ENCODE results near the gene COBLL1.

Gene COBLL1

DNA sequence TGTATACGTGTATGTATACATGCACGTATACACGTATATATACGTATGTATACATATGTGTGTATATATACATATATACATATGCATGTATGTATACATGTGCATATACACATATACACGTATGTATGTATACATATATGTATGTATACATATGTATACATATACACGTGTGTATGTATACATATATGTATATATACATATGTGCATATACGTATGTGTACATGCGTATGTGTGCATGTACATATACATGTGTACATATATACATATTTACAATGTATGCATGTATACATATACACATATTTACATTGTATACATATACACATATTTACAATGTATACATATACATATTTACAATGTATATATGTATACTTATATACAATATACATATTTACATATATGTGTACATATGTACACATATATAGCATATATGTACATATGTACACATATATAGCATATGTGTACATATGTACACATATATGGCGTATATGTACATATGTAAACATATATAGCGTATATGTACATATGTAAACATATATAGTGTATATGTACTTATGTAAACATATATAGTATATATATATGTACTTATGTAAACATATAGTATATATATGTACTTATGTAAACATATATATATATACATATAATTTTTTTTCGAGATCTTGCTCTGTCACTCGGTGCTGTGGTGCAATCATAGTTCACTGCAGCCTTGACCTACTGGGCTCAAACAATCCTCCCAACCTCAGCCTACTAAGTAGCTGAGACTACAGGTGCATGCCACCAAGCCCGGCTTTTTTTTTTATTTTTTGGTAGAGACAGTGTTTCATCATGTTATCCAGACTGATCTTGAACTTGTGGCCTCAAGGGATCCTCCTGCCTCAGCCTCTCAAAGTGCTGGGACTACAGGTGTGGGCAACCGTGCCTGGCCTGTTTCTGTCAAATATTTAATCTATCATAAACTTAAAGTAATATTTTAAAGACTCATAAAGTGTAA lies 23.2 kb downstream of the COBLL1 start:
- DNase-seq = no peak

DNA sequence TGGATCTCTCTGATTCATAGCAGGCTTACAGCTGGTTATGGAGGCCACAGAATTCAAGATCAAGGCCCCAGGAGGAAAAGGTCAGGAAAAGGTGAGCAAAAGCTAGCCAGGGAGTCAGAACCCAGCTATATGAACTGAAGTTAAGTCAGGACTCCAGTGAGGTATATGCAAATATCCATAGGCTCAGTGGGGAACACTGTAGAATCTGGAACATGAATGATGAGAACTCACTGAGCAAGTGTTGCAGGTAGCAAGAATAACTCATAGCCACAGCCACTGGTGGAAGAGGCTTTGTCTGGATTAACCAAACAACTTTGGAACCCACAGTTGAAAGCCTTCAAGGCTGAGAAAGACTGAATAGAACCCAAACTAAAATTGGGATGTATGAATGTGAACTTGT lies 24.7 kb downstream of the COBLL1 start:
- DNase-seq = no peak

DNA sequence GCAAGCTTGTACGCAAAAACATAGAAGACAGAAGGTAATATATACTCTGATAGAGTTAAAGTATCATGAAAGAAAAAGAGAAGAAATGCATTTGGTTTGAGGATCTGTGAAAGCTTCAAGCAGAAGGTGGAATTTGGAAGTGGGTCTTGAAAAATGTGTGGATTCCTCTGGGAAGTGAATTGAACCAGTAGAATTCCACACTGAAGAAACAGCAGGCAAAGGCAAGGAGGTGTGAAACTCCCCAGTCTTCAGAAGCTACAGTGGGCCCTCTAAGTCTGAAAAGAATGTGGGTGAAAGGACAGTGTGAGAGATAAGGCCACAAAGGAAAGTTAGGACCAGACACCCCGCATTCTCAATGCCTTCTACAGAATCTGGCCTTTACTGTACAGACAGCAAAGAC lies 25.6 kb downstream of the COBLL1 start:
- DNase-seq = no peak

DNA sequence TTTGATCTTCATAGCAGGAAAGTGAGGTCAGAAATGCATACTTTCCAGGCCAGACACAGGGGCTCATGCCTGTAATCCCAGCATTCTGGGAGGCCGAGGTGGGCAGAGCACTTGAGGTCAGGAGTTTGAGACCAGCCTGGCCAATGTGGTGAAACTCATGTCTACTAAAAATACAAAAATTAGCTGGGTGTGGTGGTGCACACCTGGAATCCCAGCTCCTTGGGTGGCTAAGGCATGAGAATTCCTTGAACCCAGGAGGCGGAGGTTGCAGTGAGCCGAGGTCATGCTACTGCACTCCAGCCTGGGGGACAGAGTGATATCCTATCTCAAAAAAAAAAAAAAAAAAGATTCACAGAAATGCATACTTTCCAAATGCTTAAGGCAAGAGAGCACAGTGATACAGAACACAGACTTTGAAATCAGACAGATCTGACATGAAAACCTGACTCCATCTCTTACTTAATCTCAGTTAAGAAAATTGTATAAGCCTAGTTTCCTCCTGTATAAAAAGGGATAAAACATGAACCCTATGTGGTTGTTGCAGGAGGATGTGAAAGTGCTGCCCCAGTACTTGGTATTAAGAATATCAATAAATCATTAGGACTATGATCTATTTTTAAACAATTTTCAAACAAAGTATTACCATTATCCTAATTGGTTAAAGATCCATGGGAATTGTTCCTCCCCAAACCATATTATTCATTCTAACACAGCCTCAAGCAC lies 26.4 kb downstream of the COBLL1 start:
- no peak for DNase-seq

DNA sequence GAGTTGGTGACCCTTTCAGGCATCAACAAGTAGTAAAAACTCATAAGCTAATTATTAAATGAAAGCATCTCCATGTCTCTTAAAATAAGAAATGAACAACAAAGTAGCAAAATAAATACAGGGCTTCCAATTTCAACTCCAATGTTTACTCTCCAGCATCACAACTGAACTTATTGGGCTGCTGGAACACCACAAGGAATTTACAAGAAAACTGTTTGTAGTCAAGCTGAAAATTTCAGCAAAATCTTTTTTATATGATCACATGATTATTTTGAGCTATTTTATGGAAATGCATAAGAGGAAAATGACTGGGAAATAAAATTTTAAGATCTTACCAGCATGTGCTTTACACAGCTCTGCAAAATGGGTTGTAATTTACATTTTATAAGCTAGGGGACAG lies 28.1 kb downstream of the COBLL1 start:
- DNase-seq = no peak

DNA sequence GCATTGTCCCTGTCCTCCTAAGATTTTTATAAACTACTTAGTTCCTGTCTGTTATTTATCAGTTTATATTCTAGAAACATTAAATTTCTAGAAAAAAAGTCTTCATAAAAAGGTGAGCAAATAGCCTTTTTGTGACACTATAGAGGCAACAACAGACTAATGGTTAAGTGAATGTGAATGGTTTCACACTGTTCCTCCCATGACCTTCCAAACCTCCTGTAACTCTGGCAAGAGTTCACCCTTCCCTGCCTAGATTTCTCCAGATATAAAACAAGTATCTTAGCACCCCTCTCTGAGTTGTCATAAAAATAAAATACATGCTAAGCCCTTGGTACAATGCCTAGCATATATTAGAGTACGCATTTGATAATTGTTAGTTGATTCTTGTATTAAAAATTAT lies 29.2 kb downstream of the COBLL1 start:
- DNase-seq = no peak

DNA sequence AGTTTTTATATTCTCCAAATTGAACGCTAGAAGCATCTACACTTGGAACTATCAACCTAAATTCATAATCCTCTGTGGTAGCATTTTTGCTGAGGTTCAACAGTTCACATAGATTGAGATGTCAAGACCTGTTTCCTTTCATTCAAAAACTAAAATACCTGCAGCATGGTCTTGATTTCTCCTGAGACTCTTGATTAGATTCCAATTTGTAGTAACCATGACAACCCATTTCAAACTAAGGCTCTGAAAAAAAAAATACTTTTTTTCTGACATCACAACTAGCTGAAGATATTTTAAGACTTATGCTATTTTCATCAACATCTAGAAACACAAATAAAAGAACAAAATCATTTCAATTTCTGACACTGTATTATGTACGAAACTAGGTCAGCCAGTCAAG lies 29.8 kb downstream of the COBLL1 start:
- DNase-seq = no peak

DNA sequence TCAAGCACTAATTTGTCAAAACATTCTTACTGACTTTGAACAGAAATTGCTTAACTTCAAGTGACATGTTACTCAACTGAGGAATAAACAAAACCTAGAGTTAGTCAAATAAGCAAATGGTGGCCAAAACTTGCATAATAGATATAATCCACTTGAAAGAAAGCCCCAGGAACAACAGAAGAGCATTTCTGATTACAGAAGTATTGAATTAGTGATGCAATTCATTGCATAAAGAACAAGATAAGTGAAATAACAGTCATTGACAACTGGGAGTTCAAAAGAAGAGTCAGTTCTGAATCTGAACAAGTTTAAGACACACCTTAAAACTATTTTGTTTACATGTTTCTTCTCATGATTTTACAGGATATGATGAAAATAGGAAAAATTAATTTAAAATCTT lies 30.8 kb downstream of the COBLL1 start:
- DNase-seq = no peak

DNA sequence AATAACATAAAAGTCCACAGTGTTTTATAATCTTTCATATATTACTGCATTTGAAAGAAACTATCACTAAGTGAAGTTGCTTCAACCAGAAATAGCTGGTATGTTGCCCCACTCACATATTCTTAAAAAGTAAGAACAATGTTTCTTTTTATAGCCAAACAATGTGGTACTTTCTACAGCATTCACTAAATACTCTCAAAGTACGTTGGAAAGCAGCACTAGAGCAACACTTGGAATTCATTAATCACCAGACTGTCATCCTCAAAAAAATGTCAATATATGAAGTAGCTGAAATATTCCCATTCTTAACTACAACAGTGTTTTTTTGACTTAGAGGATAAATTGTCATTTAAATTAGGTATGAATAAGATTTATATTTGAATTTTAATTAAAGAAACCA lies 32.8 kb downstream of the COBLL1 start:
- no peak for DNase-seq

DNA sequence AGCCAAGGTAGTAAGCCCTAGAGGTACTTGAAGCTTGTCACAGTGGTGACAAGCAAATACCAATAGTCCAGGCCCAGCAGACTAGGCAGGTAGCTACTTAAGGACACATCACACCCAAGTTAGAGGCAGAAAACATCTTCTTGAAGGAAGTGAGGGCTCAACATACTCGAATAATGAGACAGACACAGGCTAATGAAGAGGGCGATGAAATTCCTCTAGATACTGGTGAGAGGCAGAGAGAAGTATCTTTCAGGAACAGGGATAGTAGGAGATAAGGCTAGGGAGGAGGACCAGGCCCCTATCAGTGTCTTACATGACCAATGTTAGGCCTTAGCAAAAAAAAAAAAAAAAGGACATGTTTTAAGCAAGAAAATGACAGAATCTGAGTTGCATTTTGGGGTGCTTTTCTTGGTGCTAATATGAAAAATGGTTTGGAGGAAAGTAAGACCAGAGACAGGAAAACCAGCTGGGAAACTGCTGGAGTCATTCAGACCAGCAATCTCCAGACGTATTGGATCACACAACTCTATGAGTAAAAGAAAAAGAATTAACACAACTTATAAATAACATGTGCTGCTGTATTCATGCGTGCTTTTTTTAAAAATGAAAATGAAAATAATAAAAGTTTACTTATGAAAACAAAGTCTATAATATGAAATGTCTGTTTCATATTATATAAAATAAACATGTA lies 37.7 kb downstream of the COBLL1 start:
- no peak for DNase-seq

DNA sequence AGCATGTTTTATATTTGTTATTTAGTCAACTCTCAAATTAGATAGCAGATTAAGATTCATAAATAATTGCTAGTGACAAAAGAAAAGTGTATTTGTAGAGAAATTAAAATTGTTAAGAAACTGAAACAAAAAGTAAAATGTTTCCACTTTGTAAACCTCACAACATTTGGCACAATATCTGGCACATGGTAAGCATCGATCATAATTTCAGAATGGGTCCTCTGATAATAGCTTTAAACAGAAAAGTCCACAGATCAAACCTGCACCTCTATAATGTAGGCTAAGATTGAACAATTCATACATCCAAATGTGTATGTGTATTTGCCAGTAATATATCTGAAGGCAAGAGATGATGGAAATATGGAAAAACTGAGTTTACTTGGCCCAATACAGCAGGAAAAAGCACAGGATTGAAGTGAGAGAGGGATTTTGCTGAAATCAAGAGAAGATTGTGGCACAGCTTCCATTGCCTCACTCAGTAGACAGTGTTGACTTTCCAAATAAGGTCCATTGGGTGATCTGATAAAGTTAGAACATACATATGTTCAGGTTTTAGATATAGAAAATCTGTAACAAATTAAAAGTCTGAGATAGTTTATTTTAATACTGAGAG lies 39.4 kb downstream of the COBLL1 start:
- no peak for DNase-seq

DNA sequence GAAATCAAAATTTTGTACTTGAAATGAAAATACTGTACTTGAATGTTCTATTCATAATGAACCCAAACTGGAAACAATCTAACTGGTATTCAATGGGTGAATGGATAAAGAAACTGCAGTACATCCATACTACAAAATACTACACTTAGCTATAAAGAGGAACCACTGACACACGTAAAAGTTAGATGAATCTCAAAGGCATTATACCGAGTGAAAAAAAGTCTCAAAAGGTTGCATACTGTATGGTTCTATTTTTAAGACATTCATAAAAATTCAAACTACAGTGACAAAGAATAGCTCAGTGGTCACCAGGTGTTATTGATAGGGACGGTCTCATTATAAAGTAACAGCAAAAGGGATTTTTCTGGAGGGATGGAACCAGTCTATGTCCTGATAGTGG lies 41.1 kb downstream of the COBLL1 start:
- DNase-seq = no peak

DNA sequence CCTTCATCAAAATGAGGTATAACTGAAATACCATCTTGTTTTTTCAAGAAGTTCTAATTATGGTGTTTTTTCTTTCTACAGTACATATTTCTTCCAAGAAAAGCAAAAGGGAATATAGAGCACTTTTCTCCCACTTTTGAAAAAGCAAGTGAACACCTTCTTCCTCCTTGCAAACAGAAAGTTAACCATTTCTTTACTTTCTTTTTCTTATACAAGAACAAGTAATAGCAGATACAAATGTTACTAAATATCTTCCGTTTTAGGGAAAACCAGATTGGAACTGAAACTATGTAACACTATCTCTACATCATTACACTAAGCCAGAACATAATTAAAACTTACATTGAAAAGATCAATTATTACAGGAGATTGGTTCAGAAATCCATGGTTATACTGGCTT lies 44.0 kb downstream of the COBLL1 start:
- DNase-seq = no peak

DNA sequence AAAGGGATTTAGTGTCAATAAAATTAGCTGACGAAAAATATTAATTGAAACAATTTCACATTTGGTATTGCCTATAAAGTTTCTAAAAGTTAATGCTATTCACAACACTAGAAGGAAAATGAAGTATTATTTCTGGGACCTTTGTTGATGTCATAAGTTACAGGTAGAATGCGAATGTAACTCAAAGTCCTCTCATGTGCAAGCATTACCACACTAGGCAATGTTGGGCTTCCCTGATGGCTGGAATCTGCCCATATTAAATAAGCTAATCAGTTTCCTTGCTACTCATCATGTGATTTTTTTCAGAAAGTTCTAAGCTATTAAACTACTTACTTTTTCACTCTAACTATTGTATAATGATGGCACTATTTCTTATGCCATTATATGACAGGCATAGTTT lies 44.6 kb downstream of the COBLL1 start:
- no peak for DNase-seq

DNA sequence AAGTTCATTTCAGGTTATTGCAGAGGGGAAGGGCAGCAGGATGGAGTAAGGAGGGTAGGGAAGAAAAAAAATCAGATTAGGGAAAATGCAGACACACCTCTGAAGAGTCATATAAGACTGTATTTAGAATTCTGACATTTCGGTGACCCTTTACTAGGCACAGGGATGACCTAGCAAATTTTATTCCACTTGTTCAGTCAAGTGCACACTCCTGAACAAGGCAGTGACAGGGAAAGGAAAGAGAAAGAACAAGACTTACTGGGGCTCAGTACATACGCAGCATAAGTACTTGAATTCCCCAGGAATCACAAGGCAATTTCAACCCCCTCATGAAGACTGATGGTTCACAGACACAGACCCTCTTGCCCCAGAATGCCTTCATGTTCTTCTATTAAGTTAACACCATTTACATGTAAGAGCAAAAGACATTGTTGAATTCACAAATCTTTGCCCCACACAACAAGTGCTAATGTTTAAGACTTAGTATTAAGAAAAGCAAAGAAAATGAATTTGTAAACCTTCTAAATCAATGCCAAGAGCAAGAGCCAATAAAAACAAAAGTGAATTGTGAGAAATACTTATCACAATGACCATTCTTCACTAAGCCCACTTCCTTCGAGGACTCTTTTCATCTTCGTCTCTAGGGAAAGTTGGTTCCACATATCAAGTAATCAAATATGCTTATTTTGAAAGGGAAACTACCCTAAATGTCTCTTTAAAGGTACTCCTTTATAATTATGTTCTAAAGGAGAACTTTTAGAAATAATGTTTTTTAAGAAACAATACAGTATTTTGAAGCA lies 47.0 kb downstream of the COBLL1 start:
- no peak for DNase-seq

DNA sequence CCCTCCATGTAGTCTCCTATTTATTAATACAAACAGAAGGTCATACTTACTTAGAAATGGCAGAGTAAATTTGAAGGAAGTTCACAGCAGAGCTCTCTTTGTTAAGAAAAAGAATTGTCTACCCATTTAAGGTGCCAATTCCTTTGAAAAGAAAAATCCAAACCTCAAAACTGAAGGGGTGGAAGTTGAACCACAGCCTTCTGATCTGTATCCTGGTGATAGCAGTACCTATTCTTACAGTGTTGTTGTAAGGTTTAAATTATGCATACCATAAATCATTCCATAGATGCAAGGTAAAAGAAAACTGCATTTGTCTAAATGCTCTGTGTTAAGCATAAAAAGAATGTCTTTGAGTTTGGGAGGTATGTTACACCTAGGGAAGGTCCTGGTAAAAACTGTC lies 47.6 kb downstream of the COBLL1 start:
- no peak for DNase-seq

DNA sequence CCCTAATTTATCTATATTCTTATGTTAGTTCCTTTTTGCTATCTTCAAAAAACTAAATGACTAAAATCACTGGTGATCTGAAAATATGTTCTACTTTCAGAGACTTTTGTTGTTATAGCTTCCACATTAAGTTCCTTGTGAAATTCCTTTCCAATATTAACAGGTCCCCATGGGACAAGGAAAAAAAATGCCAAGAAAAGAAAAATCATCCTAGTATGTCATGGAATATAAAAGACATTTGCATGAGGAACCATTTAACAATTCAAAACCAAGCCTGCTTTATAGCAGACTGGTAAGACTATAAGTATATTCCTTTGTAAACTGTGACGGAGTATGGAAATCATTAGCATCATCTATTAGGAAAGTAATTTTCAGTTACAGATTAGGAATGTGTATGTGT lies 48.1 kb downstream of the COBLL1 start:
- DNase-seq = no peak

DNA sequence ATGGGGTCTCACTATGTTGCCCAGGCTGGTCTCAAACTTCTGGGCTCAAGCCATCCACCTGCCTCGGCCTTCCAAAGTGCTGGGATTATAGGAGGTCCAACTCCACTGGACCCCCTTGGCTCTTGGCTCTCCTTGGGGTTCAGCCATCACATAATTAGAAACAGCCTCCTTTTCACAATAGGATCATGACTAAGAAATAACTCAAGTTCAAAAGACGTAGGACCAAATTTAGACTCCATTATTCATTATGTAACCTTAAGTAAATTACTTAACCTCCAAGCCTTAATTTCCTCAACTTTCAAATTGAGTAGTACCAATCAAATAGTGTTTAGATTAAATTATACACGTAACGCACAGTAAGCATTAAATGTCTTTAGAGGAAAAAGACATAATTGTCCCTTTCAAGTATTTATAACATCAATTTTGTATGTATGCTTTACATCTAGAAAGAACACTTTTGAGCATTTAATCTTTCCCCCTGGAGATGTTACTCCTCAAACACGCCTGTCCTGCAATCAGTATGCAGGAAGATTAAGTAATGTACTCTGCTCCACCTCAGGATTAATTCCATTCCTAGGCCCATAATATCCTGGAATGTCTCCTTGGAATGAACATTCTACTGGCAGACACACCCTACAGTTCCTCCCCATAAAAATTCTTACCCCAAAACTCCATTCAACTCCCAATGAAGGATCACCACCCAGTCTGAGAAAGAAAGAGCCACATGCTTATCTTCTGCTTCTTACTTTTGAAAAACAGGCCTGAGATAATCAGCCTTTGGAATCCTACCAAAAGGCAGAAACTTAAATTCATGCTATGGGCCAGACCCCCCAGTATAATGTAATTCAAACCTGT lies 49.1 kb downstream of the COBLL1 start:
- no peak for DNase-seq

DNA sequence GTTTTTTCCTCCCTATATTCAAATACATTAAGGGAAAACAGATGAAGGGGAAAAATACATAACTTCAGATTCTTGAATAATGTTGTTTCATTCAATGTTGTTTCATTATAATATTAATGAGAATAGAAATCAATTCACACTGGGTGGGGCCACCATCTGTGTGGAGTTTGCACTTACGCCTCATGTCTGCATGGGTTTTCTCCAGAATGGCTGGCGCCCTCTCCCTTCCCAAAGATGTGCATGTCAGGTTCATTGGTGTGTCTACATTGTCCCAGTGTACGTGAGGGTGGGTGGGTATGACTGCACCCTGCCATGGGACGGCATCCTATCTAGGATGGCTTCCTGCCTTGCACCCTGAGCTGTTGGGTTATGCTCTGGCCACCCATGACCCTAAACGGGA lies 51.7 kb downstream of the COBLL1 start:
- DNase-seq = no peak

DNA sequence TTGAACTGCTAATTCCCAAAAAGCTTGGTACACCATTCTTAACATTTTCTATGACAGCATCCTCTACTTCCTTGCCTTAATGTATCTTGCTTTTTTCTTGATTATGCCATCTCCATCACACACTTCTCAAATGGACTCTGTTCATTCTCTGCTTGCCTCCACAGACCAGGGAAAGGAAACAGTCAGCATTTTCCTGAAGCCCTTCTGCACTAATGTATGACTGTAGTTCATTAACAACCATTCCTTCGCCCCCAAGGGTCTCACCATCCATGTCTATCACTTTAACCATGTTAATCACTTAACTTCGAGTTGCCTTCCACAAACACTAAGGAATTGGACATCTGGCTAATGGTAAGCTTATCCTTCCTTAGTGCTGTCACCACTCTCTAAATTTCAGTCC lies 54.8 kb downstream of the COBLL1 start:
- no peak for DNase-seq

DNA sequence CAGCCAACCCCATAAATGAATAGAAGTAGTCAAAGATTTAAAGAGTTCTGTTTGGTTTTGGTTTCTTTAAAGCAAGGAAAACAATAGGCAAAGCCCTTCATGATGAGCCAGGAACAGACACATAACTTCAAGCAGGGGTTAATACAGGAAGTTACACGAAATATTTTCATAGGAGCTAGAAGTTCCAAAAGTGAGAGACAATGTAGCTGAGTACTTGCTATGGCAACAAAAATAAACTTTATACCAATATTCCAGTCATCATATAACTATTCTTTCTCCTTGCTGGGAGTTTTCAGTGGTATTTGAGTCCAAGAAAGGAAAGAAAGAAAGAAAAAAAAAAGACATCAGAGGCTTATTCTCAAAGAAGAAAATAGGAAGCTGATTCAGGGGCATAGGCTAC lies 56.2 kb downstream of the COBLL1 start:
- DNase-seq = no peak

Measured in activated CD8-positive, alpha-beta memory T cell treated with anti-CD3 and anti-CD28 coated beads for 24 hours (primary cell).